ENCODE data around the gene PPOX.

The PPOX gene

GRCh38 chr1:161176468-161177111 lies 10.4 kb downstream of the PPOX start:
- DNase-seq, result no peak

- DNase-seq, result peak; percentile 98
These were observed 11.1 kb downstream of the PPOX start, which contains the start of gene B4GALT3 for GRCh38 chr1:161177112-161177935. TSS of gene B4GALT3 (minus strand) at chr1:161177507. CDS start at chr1:161176060, 1,447 bp downstream.

- DNase-seq, result no peak
These were observed 11.7 kb downstream of the PPOX start for GRCh38 chr1:161177936-161178244.

- no peak for DNase-seq
These were observed 13.5 kb downstream of the PPOX start for GRCh38 chr1:161179698-161180097.

GRCh38 chr1:161180639-161181038 lies 14.4 kb downstream of the PPOX start:
- DNase-seq, result no peak

- peak; percentile 59 to 73 for DNase-seq
These were observed 16.0 kb downstream of the PPOX start for GRCh38 chr1:161182214-161182613.

- peak; percentile 68 to 74 for DNase-seq
These were observed 19.1 kb downstream of the PPOX start for GRCh38 chr1:161185282-161185682.

- no peak for DNase-seq
These were observed 19.6 kb downstream of the PPOX start for GRCh38 chr1:161185732-161186311.

GRCh38 chr1:161187311-161187710 lies 21.1 kb downstream of the PPOX start:
- DNase-seq, result no peak

GRCh38 chr1:161188381-161188780 lies 22.2 kb downstream of the PPOX start:
- no peak for DNase-seq

GRCh38 chr1:161189036-161189435 lies 22.8 kb downstream of the PPOX start:
- DNase-seq, result no peak

GRCh38 chr1:161190962-161191521 lies 24.8 kb downstream of the PPOX start:
- no peak for DNase-seq

- no peak for DNase-seq
These were observed 25.7 kb downstream of the PPOX start for GRCh38 chr1:161191971-161192370.

- peak; percentile 62 to 73 for DNase-seq
These were observed 26.5 kb downstream of the PPOX start for GRCh38 chr1:161192476-161193465.

- DNase-seq, result no peak
These were observed 27.5 kb downstream of the PPOX start for GRCh38 chr1:161193561-161194235.

- no peak for DNase-seq
These were observed 28.9 kb downstream of the PPOX start for GRCh38 chr1:161195171-161195570.

GRCh38 chr1:161196111-161196510 lies 29.9 kb downstream of the PPOX start:
- no peak for DNase-seq

- DNase-seq, result no peak
These were observed 30.6 kb downstream of the PPOX start for GRCh38 chr1:161196521-161197451.

GRCh38 chr1:161197560-161198193 lies 31.5 kb downstream of the PPOX start:
- DNase-seq, result no peak
